GM18526 (cell line): ENCODE results near the gene TAGLN.

Experiments used
- POLR2A ChIP-seq: IDR thresholded peaks from 3 replicates; pipeline ENCODE4 v1.6.1; 2011; ENCODE audit not compliant: insufficient read length; ENCODE audit errors: extremely low read depth

Gene TAGLN

DNA sequence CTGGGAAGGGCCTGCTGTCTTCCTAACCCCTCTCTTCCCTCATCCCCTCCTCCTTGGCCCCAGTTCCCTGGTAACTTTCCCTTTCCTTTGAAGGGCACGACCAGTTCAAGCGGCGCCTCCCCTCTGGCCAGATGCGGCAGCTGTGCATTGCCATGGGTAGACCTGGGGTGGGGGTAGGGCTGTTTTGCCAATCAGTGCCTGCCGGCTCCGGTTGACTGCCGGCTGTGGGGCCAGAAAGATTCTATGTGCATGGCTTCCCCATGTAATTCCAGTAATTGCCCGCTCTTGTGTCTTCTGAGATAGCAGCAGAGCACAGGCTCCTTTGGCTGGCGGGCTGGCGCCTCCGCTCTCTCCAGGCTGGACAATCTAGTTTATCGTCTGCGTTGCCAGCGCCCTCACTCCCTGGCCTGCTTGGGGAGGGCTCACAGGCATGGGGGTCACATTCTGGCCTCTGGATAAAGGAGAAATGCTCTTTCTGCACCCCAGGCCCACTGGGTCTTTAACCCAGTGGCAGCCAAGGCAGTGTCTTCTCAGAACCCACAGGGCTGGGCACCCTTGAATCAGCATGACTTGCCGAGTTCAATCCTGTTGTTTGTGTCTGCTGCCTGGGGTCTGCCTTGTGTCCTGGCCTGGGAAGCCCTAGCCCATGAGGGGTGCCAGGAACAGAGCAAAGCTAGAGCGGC is 11.2 kb upstream of the TAGLN start:
- TF ChIP-seq POLR2A = no peak

DNA sequence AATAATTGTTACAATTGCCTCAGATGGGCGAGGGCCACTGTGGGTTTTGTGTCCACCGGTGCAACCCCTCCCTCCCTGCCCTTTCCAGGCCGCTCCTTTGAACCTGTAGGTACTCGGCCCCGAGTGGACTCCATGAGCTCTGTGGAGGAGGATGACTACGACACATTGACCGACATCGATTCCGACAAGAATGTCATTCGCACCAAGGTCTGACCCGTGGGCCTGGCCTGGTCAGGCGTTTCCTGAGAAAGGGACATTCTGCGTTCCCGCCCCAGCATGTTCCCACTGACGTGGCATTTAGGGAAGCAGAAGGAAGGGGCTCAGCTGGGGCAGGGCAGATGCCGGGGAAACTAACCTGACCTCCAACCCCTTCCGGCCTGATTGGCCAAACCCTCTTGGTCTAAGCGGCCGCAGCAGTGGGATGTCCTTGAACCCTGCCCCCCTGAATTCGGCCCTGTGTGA is 10.5 kb upstream of the TAGLN start:
- no peak for TF ChIP-seq POLR2A

- no peak for TF ChIP-seq POLR2A
Measured at GRCh38 chr11:117189191-117189940, 9.8 kb upstream of the TAGLN start.

GRCh38 chr11:117189941-117190544 is 9.1 kb upstream of the TAGLN start:
- TF ChIP-seq POLR2A = no peak

DNA sequence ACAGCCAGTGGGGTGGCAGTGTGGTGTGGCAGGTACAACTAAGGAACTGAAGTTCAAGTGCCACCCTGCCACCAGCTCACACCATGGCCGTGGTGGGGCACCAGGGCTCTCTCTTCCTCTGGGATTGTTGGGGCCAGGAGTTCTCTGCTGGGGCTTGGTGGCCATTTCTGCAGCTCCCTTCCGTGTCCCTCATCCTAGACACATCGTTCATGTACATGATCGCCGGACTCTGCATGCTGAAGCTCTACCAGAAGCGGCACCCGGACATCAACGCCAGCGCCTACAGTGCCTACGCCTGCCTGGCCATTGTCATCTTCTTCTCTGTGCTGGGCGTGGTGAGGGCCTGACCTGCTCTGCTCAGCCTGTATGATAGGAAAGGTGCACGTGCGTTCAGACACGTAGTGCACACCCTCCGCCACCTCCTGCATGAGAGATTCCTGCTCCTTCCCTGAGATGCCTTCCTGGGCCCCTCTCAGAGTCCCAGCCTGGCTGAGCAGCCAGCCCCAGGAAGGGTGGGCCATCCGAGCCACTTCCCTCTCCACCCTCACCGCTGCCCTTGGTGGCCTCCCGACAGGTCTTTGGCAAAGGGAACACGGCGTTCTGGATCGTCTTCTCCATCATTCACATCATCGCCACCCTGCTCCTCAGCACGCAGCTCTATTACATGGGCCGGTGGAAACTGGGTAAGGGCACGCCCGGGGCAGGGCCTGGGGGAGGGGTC is 7.3 kb upstream of the TAGLN start:
- no peak for TF ChIP-seq POLR2A

- no peak for TF ChIP-seq POLR2A
Measured at GRCh38 chr11:117192401-117192875, 6.7 kb upstream of the TAGLN start.

- TF ChIP-seq POLR2A = no peak
Measured at GRCh38 chr11:117193130-117194020, 5.8 kb upstream of the TAGLN start.

DNA sequence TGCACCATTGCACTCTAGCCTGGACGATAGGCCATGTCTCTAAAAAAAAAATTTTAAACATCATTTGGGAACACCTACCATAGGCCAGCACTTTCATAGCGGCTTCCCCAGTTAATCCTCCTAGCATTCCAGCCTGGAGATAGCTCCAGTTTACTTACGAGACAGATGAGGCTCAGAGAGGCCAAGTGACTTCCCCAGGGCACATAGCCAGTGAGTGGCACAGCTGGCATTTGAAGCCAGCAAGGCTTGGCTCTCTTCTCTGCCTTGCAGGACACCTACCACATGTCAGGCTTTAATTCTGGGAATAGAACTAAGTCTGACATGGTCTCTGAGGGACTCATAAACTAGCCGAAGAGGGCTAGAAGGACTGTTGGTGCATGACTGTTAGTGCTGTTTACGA is 4.9 kb upstream of the TAGLN start:
- TF ChIP-seq POLR2A = no peak

DNA sequence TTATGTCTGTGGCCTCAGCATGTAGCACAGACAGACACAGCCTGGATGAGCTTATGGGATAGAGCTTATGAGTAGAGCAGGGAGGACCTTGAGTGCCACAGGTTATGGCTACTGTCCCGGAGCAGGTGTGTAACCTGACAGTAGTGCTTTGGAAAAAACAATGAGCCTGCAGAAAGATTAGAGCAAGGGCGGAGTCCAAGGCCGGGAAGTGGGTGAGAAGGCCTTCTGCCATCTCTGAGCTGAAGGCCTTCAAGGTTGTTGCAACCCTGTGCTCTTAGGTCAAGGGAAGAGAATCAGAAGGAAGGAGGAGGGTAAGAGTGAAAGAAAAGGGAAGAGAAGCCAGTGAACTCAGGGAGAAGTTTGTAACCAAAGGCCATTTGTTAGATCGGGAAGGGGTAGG is 3.9 kb upstream of the TAGLN start:
- TF ChIP-seq POLR2A = no peak

DNA sequence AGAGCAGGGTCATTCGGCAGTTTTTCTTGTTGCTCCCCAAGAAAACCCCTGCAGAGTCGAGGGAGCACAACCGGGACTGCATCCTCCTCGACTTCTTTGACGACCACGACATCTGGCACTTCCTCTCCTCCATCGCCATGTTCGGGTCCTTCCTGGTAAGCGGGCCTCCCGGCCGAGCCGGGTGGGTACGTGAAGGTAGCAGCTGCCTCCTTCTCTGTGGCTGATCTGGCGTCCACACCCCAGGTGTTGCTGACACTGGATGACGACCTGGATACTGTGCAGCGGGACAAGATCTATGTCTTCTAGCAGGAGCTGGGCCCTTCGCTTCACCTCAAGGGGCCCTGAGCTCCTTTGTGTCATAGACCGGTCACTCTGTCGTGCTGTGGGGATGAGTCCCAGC is 3.4 kb upstream of the TAGLN start:
- TF ChIP-seq POLR2A = no peak

DNA sequence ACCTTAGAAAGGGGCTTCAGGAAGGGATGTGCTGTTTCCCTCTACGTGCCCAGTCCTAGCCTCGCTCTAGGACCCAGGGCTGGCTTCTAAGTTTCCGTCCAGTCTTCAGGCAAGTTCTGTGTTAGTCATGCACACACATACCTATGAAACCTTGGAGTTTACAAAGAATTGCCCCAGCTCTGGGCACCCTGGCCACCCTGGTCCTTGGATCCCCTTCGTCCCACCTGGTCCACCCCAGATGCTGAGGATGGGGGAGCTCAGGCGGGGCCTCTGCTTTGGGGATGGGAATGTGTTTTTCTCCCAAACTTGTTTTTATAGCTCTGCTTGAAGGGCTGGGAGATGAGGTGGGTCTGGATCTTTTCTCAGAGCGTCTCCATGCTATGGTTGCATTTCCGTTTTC is 2.2 kb upstream of the TAGLN start:
- TF ChIP-seq POLR2A = no peak

GRCh38 chr11:117197516-117198456 is 1.4 kb upstream of the TAGLN start:
- no peak for TF ChIP-seq POLR2A

DNA sequence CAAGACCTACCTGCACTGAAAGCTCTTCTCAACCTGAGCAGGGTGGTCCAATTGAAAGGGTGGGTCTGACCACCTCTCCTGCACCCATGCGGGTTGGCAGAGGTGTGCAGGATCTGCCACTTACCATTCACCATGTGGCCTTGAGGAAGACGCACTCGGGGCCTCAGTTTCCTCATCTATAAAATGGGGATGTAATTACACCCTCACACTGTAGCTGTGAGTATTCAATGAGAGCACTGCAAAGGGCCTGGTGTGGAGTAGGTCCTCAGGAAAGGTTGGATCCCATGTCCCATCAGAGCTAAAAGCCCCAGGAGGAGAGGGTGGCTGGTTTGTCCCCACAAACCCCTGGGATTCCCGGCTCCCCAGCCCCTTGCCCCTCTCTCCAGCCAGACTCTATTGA is 557 bp upstream of the TAGLN start:
- no peak for TF ChIP-seq POLR2A
